Adrenal gland (tissue), 12 donors: ENCODE measurements around the gene ETNPPL. TPM values are rescaled to one million over a fixed set of nuclear protein-coding genes. Genes with fewer than 3 reads are reported as not detected.

Source experiments
- DNase-seq, 7 donors: peaks; one replicate each; pipeline ENCODE4 v3.0.0-alpha.2; 2019 to 2020
- H3K27ac ChIP-seq, 5 donors: fragments of 200-600 bp; sonication (generic) in 4 of 5; 1 replicate in 3 of 5; 2 replicates in 2 of 5; pipeline versions ENCODE4 v1.5.1 to v1.8.0; 2016 to 2020; ENCODE audit warnings: mild to moderate bottlenecking in 1 of 5
- H3K27me3 ChIP-seq: fragments of 200-600 bp; 2 replicates; pipeline ENCODE4 v1.8.0; 2021
- H3K36me3 ChIP-seq, 2 donors: fragments of 200-600 bp; replicated peaks in 1 of 2; 1 replicate in 1 of 2; 2 replicates in 1 of 2; pipeline versions ENCODE4 v1.5.1 to v1.8.0; 2018 to 2022
- H3K4me1 ChIP-seq, 2 donors: fragments of 200-600 bp; replicated peaks in 1 of 2; 1 replicate in 1 of 2; 2 replicates in 1 of 2; pipeline versions ENCODE4 v1.5.1 to v1.8.0; 2018 to 2021
- H3K4me3 ChIP-seq, 4 donors: fragments of 200-600 bp; sonication (generic) in 3 of 4; one replicate each; pipeline ENCODE4 v1.5.1; 2016 to 2018
- H3K9me3 ChIP-seq, 3 donors: fragments of 200-600 bp; sonication (generic) in 1 of 3; replicated peaks in 1 of 3; 1 replicate in 2 of 3; 2 replicates in 1 of 3; pipeline versions ENCODE4 v1.5.1 to v1.8.0; 2016 to 2021
- POLR2A ChIP-seq, 2 donors: fragments of 450-650 bp; IDR thresholded peaks; one replicate each; pipeline ENCODE4 v1.6.1; 2017; ENCODE audit warnings: antibody characterized with exemption in 2 of 2, mild to moderate bottlenecking in 2 of 2, moderate library complexity in 1 of 2
- WGBS, 4 donors: extraction: QIAGEN DNeasy Blood & Tissue Kit in 2 of 4; methylation state at CpG; one replicate each; pipeline versions ENCODE4 v1.1.5 to v1.1.7; 2013 to 2017; 5-methylcytosine and 5-hydroxymethylcytosine counted together
- intact Hi-C, 2 donors: fragments of 100-400 bp; cut with DNase I; formaldehyde crosslinking; loops; one replicate each; pipeline versions ENCODE4 v1.14.1 to v1.15.0; 2022 to 2023
- polyA plus RNA-seq, 3 donors: library from polyadenylated mRNA; stranded (reverse); fragments of 200-250 nt in 2 of 3; fragments of 350-450 nt in 1 of 3; fragmentation: Illumina TruSeq in 1 of 3; extraction: RNeasy Lipid Tissue Mini Kit (QIAGEN cat#74804) in 1 of 3; gene quantifications; one replicate each; pipeline ENCODE4 v1.2.3, GENCODE V29; 2013 to 2014
- total RNA-seq, 9 donors: library from RNA; depleted of rRNA in 4 of 9; stranded (reverse); fragments of >200 nt in 4 of 9; fragments of 120-200 nt in 1 of 9; fragmentation: NEBNext Ultra II Directional in 1 of 9; extraction: Animal tissue kit (Norgen Biotek cat#: 25700) in 1 of 9; gene quantifications; one replicate each; pipeline versions ENCODE4 v1.1.0 to v1.2.4, GENCODE V29; 2013 to 2023
- TF ChIP-seq, protein P1 (sequence below), 6 experiments: fragments of 450-650 bp in 4 of 6; fragments of 200-600 bp in 2 of 6; sonication (generic) in 1 of 6; IDR thresholded peaks; 1 replicate in 5 of 6; 2 replicates in 1 of 6; pipeline versions ENCODE4 v1.5.1 to v1.8.0; 2016 to 2021; ENCODE audit warnings: antibody characterized with exemption in 6 of 6, mild to moderate bottlenecking in 2 of 6, moderate library complexity in 1 of 6
- donor health status: healthy with polysubstance abuse.
- donor health status: Bipolar disorder and iron deficiency.
- donor health status: DM: yes; HTN: yes; CAD: no.
- donor health status: DM: no; HTN: no; CAD: no.
- donor health status: DM: no; HTN: no; CAD: no.
- donor health status: DM: yes; HTN: yes; CAD: no.

The ETNPPL gene
- total and polyA plus RNA-seq, 12 donors, result 0.56 to 41.8 (median 2.6) TPM

DNA sequence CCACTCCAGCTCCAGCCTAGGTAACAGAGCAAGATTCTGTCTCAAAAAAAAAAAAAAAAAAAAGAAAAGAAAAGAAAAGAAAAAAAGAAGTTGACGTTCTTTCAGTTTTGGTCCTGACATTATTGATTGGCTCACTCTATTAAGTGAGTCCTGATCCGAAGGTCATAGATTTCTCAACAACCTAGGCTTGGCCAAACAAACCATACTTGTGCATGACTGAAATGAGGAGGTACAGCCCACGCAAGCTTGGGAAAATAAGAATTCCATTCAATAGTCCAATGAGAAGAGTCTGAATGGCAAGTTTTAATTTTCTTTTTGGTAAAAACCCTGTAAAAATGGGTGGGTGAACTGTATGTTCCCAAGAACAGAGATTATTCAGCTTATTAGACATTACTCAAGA, 3.2 kb upstream of the ETNPPL start:
- TF ChIP-seq, protein P1, sequence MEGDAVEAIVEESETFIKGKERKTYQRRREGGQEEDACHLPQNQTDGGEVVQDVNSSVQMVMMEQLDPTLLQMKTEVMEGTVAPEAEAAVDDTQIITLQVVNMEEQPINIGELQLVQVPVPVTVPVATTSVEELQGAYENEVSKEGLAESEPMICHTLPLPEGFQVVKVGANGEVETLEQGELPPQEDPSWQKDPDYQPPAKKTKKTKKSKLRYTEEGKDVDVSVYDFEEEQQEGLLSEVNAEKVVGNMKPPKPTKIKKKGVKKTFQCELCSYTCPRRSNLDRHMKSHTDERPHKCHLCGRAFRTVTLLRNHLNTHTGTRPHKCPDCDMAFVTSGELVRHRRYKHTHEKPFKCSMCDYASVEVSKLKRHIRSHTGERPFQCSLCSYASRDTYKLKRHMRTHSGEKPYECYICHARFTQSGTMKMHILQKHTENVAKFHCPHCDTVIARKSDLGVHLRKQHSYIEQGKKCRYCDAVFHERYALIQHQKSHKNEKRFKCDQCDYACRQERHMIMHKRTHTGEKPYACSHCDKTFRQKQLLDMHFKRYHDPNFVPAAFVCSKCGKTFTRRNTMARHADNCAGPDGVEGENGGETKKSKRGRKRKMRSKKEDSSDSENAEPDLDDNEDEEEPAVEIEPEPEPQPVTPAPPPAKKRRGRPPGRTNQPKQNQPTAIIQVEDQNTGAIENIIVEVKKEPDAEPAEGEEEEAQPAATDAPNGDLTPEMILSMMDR (IDR thresholded peaks at IDR 0.05), result no peak
- TF ChIP-seq POLR2A (IDR thresholded peaks at IDR 0.05), result no peak
- Histone ChIP-seq H3K9me3 (no peaks in the 10 kb centered on the region), H3K4me1 (peaks cover 0 to 3% of the 10 kb centered on the region in 2 donors), H3K4me3 (no peak overlapping the region), H3K27me3 (no peaks in the 10 kb centered on the region), H3K36me3 (no peaks in the 10 kb centered on the region), H3K27ac (no peak overlapping the region)
- intact Hi-C loops, result no loop called here
- DNase-seq, result no peak
- 57 to 69% (median 64%) methylated on average over 3 of the region's 3 CpGs for WGBS, 4 donors

DNA sequence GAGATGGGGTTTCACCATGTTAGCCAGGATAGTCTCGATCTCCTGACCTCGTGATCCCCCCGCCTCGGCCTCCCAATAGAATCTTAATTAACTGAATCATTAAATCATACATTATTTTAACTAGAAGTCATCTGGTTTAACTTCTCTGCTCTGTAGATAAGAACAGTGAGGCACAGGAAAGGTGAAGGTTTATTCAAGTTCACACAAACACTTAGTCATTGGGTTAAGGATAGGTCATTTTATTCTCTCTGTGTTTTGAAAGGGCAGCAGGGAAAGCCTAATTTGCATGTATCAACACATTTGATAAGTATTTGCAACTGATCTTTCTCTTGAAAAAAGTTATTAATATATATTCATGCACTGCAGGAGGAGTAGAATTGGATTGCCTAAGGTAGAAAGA, 1.1 kb upstream of the ETNPPL start:
- Histone ChIP-seq H3K36me3 (no peaks in the 10 kb centered on the region), H3K27me3 (no peaks in the 10 kb centered on the region), H3K4me3 (no peak overlapping the region), H3K9me3 (no peaks in the 10 kb centered on the region), H3K4me1 (peaks cover 0 to 3% of the 10 kb centered on the region in 2 donors), H3K27ac (no peak overlapping the region)
- intact Hi-C loops, result no loop called here
- DNase-seq, result no peak
- 66 to 88% (median 82%) methylated on average over 4 of the region's 4 CpGs for WGBS, 4 donors
- TF ChIP-seq, protein P1 (IDR thresholded peaks at IDR 0.05), result no peak
- TF ChIP-seq POLR2A (IDR thresholded peaks at IDR 0.05), result no peak

DNA sequence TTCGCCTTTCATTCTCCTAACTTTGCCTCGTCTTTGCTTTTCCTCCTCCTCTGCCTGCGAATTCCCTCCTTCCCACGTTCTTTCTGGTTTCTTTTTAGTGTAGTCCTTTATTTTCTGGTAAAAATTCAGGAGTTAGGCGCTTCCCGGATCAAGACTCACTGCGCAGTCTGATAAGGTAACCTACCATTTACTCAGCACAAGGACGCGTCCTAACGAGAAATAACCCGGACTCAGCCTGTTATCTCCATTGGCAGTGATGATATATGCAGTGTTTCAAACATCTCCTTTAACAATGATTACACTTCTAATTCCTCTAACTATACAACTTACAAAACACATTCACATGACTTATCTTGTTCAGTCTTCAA, 357 bp upstream of the ETNPPL start:
- TF ChIP-seq POLR2A (IDR thresholded peaks at IDR 0.05), result no peak
- Histone ChIP-seq H3K36me3 (no peaks in the 10 kb centered on the region), H3K27ac (peak overlapping the region in 2 of 5 donors; percentile 22 to 57), H3K9me3 (no peaks in the 10 kb centered on the region), H3K27me3 (no peaks in the 10 kb centered on the region), H3K4me1 (peaks cover 0 to 3% of the 10 kb centered on the region in 2 donors), H3K4me3 (peak overlapping the region in 2 of 4 donors; percentile 56 to 76)
- intact Hi-C loops, result no loop called here
- DNase-seq, result no peak
- 11 to 33% (median 18%) methylated on average over 11 of the region's 11 CpGs for WGBS, 4 donors

DNA sequence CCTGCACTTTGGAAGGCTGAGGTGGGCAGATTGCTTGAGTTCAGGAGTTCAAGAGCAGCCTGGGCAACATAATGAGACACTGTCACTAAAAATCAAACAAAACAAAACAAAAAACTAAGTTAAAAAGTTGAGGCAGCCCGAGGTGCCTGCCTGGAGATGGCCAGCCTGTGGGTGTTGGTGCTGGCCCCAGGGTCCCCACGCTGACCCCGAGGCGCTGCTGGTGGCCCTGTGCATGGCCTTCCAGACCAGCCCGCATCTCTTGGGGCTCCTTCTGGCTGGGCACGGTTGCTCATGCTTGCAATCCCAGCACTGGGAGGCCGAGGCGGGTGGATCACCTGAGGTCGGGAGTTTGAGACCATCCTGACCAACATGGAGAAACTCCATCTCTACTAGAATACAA, 4.4 kb downstream of the ETNPPL start:
- Histone ChIP-seq H3K27ac (no peak overlapping the region), H3K27me3 (no peaks in the 10 kb centered on the region), H3K9me3 (no peaks in the 10 kb centered on the region), H3K36me3 (no peaks in the 10 kb centered on the region), H3K4me3 (no peak overlapping the region), H3K4me1 (peaks cover 0 to 3% of the 10 kb centered on the region in 2 donors)
- DNase-seq, result no peak
- intact Hi-C loops, result no loop called here
- 84 to 91% (median 90%) methylated on average over 9 of the region's 9 CpGs for WGBS, 4 donors
- no peak for TF ChIP-seq POLR2A (IDR thresholded peaks at IDR 0.05)
- TF ChIP-seq, protein P1 (IDR thresholded peaks at IDR 0.05), result no peak

DNA sequence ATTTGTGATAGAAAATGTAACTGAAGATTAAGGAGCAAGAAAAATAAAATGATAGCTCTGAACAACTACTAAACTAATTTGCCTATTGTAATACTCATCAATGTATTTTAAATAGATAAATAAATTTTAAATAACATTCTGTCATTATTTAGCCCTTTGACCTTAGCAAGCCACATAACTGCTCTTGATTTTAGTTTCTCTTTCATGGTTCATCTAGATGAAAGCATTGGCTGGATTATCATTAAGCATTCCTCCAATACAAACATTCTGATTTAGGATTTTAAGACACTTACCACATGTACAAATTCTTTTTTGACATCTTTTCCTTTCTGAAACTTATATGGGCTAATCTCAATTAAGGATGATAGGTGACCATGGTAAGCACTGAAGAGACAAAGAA, 8.5 kb downstream of the ETNPPL start:
- H3K36me3 ChIP-seq, result no peaks in the 10 kb centered on the region
- TF ChIP-seq, protein P1 (IDR thresholded peaks at IDR 0.05), result no peak
- TF ChIP-seq POLR2A (IDR thresholded peaks at IDR 0.05), result no peak
- no peak overlapping the region for H3K4me3 ChIP-seq
- H3K27ac ChIP-seq, result no peak overlapping the region
- no peaks in the 10 kb centered on the region for H3K9me3 ChIP-seq
- H3K4me1 ChIP-seq, result no peaks in the 10 kb centered on the region
- no peaks in the 10 kb centered on the region for H3K27me3 ChIP-seq
- no peak for DNase-seq
- intact Hi-C loops, result no loop called here
